A549 (cell line): Measurements from ENCODE around the gene C8B.

Experiments used
- BCL3 ChIP-seq: fragments of >200 bp; sonication (Bioruptor Twin); formaldehyde crosslinking; IDR thresholded peaks from 3 replicates; pipeline ENCODE4 v1.6.1; 2016
- BHLHE40 ChIP-seq: IDR thresholded peaks from 2 replicates; pipeline ENCODE4 v1.6.1; 2012; ENCODE audit warnings: low read depth, low read length, inconsistent platforms
- CHD4 ChIP-seq: fragments of 200-600 bp; sonication (generic); IDR thresholded peaks from 2 replicates; pipeline ENCODE4 v1.6.1; 2016; ENCODE audit warnings: antibody characterized with exemption, mild to moderate bottlenecking, borderline replicate concordance
- CTCF ChIP-seq: fragments of >200 bp; sonication (Bioruptor Twin); formaldehyde crosslinking; IDR thresholded peaks from 3 replicates; pipeline ENCODE4 v1.5.1; 2016
- EP300 ChIP-seq, 2 experiments: fragments of >200 bp; sonication (Bioruptor Twin); formaldehyde crosslinking; IDR thresholded peaks; 2 replicates in 1 of 2; 3 replicates in 1 of 2; pipeline ENCODE4 v1.6.1; 2016 to 2017
- POLR2A ChIP-seq: IDR thresholded peaks from 2 replicates; pipeline ENCODE4 v1.6.1; 2012; ENCODE audit warnings: mild to moderate bottlenecking, low read length
- RAD21 ChIP-seq, 2 experiments: fragments of >200 bp in 1 of 2; sonication (Bioruptor Twin) in 1 of 2; formaldehyde crosslinking in 1 of 2; IDR thresholded peaks in 1 of 2; conservative IDR thresholded peaks in 1 of 2; 2 replicates in 1 of 2; 3 replicates in 1 of 2; pipeline ENCODE4 v1.6.1; 2012 to 2018; ENCODE audit warnings: inconsistent platforms in 1 of 2
- TF ChIP-seq, protein P1 (sequence below): fragments of 450-650 bp; IDR thresholded peaks from 2 replicates; pipeline ENCODE4 v1.6.1; 2014; ENCODE audit warnings: antibody characterized with exemption

DNA sequence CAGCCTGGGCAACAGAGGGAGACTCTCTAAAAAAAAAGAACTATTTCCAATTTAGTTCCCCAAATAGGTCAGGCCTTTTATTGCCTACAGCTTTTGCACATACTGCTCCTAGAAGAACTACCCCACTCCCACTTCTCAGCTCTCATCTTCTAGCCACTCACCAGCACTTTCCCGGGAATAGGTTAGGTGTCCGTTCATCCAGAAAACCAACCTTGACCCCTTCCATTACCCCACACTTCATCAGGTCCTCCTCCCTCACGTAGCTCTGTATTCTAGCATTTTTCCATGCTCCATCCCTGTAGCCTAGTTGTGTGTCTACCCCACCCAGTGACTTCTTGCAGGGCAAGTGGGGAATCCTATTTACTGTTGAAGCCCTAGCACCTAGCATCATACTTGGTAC, 42.6 kb downstream of the C8B start:
- no peak for TF ChIP-seq RAD21 (conservative IDR thresholded peaks at IDR 0.05 in 1 of 2, IDR thresholded peaks at IDR 0.05 in 1 of 2)
- TF ChIP-seq EP300 (IDR thresholded peaks at IDR 0.05): no peak
- TF ChIP-seq BHLHE40: no peak
- no peak for TF ChIP-seq CTCF
- no peak for TF ChIP-seq BCL3
- TF ChIP-seq CHD4: no peak
- TF ChIP-seq, protein P1, sequence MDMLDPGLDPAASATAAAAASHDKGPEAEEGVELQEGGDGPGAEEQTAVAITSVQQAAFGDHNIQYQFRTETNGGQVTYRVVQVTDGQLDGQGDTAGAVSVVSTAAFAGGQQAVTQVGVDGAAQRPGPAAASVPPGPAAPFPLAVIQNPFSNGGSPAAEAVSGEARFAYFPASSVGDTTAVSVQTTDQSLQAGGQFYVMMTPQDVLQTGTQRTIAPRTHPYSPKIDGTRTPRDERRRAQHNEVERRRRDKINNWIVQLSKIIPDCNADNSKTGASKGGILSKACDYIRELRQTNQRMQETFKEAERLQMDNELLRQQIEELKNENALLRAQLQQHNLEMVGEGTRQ: no peak
- no peak for TF ChIP-seq POLR2A
